GM13977 (cell line): ENCODE measurements around the gene ZDHHC22.

Experiments
- DNase-seq: peaks from one replicate; pipeline ENCODE4 v3.0.0; 2012; ENCODE audit warnings: low spot score
- in situ Hi-C: fragments of 300-500 bp; cut with MboI; formaldehyde crosslinking; loops from one replicate; pipeline ENCODE4 v1.12.0; 2022; ENCODE audit warnings: low sequenced_read_pairs, low pct_unique_long_range_greater_than_20kb, mixed read lengths, inconsistent platforms; ENCODE audit not compliant: unreplicated experiment
- TF ChIP-seq, protein P1 (sequence below): IDR thresholded peaks from 2 replicates; pipeline ENCODE4 v1.5.1; 2012; ENCODE audit warnings: mild to moderate bottlenecking, control low read depth; ENCODE audit not compliant: insufficient read depth; ENCODE audit errors: extremely low read depth, missing control alignments

The ZDHHC22 gene

GRCh38 chr14:77103475-77103874 lies 38.1 kb downstream of the ZDHHC22 start:
- in situ Hi-C loops, result no loop called here
- no peak for DNase-seq
- TF ChIP-seq, protein P1, sequence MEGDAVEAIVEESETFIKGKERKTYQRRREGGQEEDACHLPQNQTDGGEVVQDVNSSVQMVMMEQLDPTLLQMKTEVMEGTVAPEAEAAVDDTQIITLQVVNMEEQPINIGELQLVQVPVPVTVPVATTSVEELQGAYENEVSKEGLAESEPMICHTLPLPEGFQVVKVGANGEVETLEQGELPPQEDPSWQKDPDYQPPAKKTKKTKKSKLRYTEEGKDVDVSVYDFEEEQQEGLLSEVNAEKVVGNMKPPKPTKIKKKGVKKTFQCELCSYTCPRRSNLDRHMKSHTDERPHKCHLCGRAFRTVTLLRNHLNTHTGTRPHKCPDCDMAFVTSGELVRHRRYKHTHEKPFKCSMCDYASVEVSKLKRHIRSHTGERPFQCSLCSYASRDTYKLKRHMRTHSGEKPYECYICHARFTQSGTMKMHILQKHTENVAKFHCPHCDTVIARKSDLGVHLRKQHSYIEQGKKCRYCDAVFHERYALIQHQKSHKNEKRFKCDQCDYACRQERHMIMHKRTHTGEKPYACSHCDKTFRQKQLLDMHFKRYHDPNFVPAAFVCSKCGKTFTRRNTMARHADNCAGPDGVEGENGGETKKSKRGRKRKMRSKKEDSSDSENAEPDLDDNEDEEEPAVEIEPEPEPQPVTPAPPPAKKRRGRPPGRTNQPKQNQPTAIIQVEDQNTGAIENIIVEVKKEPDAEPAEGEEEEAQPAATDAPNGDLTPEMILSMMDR, result no peak

- DNase-seq, result no peak
- TF ChIP-seq, protein P1, result no peak
- in situ Hi-C loops, result no loop called here
Observed at GRCh38 chr14:77102154-77102553, 39.4 kb downstream of the ZDHHC22 start.

DNA sequence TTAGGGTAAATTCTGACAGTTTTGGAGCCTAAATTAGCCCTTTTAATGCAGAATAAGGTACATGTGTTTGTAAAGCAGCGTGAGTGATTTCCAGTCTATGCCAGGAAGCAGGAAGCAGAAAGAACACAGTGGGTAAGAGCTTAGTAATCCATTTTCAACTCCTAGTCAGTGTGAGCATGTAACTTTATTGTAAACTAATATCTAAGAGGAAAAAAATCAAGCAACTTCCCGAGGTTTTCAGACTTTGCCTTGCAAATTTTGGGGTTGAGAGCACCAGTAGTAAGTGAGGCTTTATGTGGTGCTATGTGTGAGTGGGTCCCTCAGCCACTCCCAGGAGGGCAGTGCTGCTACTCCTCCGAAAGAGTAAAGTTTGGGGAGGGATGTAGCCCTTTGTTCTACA lies 40.6 kb downstream of the ZDHHC22 start:
- TF ChIP-seq, protein P1, result no peak
- DNase-seq, result no peak
- in situ Hi-C loops, result no loop called here

- TF ChIP-seq, protein P1, result no peak
Observed at GRCh38 chr14:77099425-77100167, 42.0 kb downstream of the ZDHHC22 start.

GRCh38 chr14:77098529-77099353 lies 42.9 kb downstream of the ZDHHC22 start:
- TF ChIP-seq, protein P1, result no peak
- DNase-seq, result peak; percentile 23
- in situ Hi-C loops, result no loop called here

More at GRCh38 chr14:77099425-77100167, 42.0 kb downstream of the ZDHHC22 start:
- in situ Hi-C loops, result no loop called here
- no peak for DNase-seq

- in situ Hi-C loops, result no loop called here
Observed at GRCh38 chr14:77097700-77098528, 43.7 kb downstream of the ZDHHC22 start, which contains the start of gene CIPC. Gene CIPC, plus strand, starts transcription at chr14:77098258. Its CDS starts 7,451 bp downstream, at chr14:77105709.

More at GRCh38 chr14:77097700-77098528, 43.7 kb downstream of the ZDHHC22 start, which contains the start of gene CIPC:
- DNase-seq, result peak; percentile 97
- TF ChIP-seq, protein P1, result no peak
